ENCODE measurements around the gene COG5. TPM values are rescaled to one million over a fixed set of nuclear protein-coding genes. Genes with fewer than 3 reads are reported as not detected.
"Not testable (repeated sequence)": the region's sequence is repeated elsewhere in the genome, so short reads cannot be mapped to it uniquely, and the experiment has no call there.

COG5 gene
- total RNA-seq, 2 experiments from 2014 or later, result 37.6 to 40.3 TPM

DNA sequence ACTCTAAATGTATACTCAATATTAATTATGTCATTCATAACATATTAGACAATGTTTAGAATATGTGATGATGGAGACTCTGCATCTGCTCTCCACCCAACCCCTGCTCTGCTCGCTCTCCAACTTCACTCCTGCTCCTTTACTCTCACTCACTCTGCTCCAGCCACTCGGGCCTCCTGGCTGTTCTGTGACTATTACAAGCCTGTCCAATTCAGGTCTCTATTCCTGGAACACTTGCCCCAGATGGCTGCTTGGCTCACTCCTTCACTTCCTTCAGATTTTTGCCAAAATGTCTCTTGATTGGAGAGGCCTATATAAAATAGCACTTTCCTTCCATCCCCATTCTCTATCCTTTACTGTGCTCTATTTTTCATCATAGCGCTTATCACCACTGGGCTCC, 310.1 kb downstream of the COG5 start:
- CTCF ChIA-PET, result no interaction called here
- intact Hi-C loops (cut with micrococcal nuclease), result no loop called here

DNA sequence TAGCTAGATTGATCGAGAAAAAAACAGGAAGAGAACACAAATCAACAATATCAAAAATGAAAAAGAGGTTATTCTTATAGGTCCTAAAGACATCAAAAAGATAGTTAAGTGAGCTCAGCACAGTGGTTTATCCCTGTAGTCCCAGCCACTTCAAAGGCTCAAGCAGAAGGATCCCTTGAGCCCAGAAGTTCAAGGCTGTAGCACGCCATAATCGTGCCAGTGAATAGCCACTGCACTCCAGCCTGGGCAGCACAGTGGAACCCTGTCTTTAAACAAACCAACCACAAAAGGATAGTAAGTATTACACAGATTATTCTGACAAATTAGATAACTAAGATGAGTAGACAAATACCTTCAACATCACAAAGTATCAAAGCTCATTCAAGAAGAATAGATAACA, 311.8 kb downstream of the COG5 start:
- TF ChIP-seq, protein P1, sequence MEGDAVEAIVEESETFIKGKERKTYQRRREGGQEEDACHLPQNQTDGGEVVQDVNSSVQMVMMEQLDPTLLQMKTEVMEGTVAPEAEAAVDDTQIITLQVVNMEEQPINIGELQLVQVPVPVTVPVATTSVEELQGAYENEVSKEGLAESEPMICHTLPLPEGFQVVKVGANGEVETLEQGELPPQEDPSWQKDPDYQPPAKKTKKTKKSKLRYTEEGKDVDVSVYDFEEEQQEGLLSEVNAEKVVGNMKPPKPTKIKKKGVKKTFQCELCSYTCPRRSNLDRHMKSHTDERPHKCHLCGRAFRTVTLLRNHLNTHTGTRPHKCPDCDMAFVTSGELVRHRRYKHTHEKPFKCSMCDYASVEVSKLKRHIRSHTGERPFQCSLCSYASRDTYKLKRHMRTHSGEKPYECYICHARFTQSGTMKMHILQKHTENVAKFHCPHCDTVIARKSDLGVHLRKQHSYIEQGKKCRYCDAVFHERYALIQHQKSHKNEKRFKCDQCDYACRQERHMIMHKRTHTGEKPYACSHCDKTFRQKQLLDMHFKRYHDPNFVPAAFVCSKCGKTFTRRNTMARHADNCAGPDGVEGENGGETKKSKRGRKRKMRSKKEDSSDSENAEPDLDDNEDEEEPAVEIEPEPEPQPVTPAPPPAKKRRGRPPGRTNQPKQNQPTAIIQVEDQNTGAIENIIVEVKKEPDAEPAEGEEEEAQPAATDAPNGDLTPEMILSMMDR (IDR thresholded peaks at IDR 0.05), result no peak
- Mint-ChIP-seq H3K27me3 (no peaks in the 10 kb centered on the region), H3K27ac (no peak overlapping the region), H3K36me3 (ENCODE audit: low read depth) (peaks cover 17% of the 10 kb centered on the region), H3K4me1 (ENCODE audit: low read depth) (peaks cover 5% of the 10 kb centered on the region), H3K4me3 (no peak overlapping the region), H3K9me3 (no peaks in the 10 kb centered on the region)
- DNase-seq (no peak), ATAC-seq (no peak)
- ChIA-PET CTCF (no interaction called here), POLR2A (no interaction called here)
- intact Hi-C loops (cut with micrococcal nuclease), result no loop called here

More for the DNA sequence above, 310.1 kb downstream of the COG5 start:
- no peaks in the 10 kb centered on the region for H3K27me3 Mint-ChIP-seq
- POLR2A ChIA-PET, result no interaction called here
- peaks cover 5% of the 10 kb centered on the region for H3K4me1 Mint-ChIP-seq (ENCODE audit: low read depth)
- TF ChIP-seq, protein P1 (IDR thresholded peaks at IDR 0.05), result no peak
- ATAC-seq (no peak), DNase-seq (no peak)
- H3K36me3 Mint-ChIP-seq (ENCODE audit: low read depth), result peaks cover 5% of the 10 kb centered on the region
- no peak overlapping the region for H3K27ac Mint-ChIP-seq
- no peak overlapping the region for H3K4me3 Mint-ChIP-seq
- H3K9me3 Mint-ChIP-seq, result no peaks in the 10 kb centered on the region

DNA sequence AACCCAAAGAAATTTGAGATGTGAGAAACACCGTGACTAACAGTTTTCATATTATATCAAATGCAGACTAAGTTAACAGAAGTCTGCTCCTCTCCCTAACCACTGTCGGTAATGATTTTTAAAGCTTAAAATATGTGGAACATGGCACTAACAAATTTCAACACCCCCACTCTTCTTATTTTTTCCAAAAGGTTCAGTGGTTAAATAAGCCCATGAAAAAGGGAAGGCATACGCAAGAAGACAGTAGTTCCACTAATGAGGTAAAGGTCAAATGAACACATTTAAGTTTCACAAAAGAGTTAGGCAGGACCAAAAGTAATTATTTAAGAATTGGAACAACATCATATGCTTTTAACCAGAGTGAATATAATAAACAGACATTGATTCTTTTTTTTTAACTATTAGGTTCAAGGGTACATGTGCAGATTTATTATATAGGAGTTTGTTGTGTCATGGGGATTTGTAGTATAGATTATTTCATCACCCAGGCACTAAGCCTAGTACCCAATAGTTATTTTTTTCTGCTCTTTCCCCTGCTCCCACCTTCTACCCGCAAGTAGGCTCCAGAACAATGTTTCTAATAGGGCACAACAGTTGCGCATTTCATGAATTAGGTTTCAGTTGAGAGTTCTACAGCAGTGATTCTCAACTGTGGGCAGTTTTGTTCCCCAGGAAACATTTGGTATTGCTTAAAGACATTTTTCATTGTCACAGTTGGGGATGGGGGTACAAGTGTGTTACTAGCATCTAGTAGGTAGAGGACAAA, 315.0 kb downstream of the COG5 start:
- Mint-ChIP-seq H3K4me3 (no peak overlapping the region), H3K27ac (no peak overlapping the region), H3K9me3 (peaks cover 11% of the 10 kb centered on the region), H3K27me3 (no peaks in the 10 kb centered on the region), H3K4me1 (ENCODE audit: low read depth) (peaks cover 5% of the 10 kb centered on the region), H3K36me3 (ENCODE audit: low read depth) (peaks cover 45% of the 10 kb centered on the region)
- DNase-seq (no peak), ATAC-seq (no peak)
- TF ChIP-seq, protein P1 (IDR thresholded peaks at IDR 0.05), result no peak
- ChIA-PET POLR2A (no interaction called here), CTCF (no interaction called here)
- intact Hi-C loops (cut with micrococcal nuclease), result no loop called here

DNA sequence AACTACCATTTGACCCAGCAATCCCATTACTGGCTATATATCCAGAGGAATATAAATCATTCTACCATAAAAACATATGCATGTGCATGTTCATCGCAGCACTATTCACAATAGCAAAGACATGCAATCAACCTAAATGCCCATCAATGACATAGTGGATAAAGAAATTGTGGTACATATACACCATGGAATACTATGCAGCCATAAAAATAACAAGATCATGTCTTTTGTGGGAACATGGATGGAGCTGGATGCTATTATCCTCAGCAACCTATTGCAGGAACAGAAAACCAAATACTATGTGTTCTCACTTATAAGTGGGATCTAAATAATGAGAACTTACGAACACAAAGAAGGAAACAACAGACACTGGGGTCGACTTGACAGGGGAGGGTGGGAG, 316.9 kb downstream of the COG5 start:
- peaks cover 53% of the 10 kb centered on the region for H3K36me3 Mint-ChIP-seq (ENCODE audit: low read depth)

DNA sequence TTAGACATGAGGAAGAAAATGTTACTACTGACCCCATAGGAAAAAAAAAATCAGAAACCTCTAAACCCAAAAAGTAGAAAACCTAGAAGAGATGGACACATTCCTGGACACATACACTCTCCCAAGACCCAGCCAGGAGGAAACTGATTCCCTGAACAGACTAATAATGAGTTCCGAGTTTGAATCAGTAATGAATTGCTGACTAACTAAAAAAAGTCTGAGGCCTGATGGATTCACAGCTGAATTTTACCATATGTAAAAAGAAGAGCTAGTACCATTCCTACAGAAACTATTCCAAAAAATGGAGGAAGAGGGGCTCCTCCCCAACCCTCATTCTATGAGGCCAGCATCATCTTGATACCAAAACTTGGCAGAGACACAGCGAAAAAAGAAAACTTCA, 319.1 kb downstream of the COG5 start:
- TF ChIP-seq, protein P1 (IDR thresholded peaks at IDR 0.05), result no peak
- Mint-ChIP-seq H3K4me3 (no peak overlapping the region), H3K36me3 (ENCODE audit: low read depth) (peaks cover 54% of the 10 kb centered on the region), H3K27ac (no peak overlapping the region), H3K4me1 (ENCODE audit: low read depth) (no peaks in the 10 kb centered on the region), H3K9me3 (peaks cover 13% of the 10 kb centered on the region), H3K27me3 (no peaks in the 10 kb centered on the region)
- no peak for DNase-seq
- intact Hi-C loops (cut with micrococcal nuclease), result no loop called here
- ChIA-PET CTCF (interaction anchor here (1.0 to 1.2 kb wide), 2 partner anchors 15 to 30 kb away, joined by 3 to 4 read pairs; no protein-coding TSS in a partner anchor), POLR2A (no interaction called here)
- ATAC-seq, result no peak

More for the DNA sequence above, 316.9 kb downstream of the COG5 start:
- H3K4me1 Mint-ChIP-seq (ENCODE audit: low read depth); H3K27me3 Mint-ChIP-seq; H3K27ac Mint-ChIP-seq; intact Hi-C loops (cut with micrococcal nuclease); POLR2A ChIA-PET; H3K4me3 Mint-ChIP-seq; DNase-seq; ATAC-seq: not testable (repeated sequence)
- CTCF ChIA-PET, result interaction anchor here (1.2 kb wide), 1 partner anchor 254 kb away, joined by 4 read pairs; no protein-coding TSS in a partner anchor
- peaks cover 13% of the 10 kb centered on the region for H3K9me3 Mint-ChIP-seq
